ENCODE measurements around the gene VGLL1. TPM values are rescaled to one million over a fixed set of nuclear protein-coding genes. Genes with fewer than 3 reads are reported as not detected.
A peak's percentile ranks its signal among the peaks of the same experiment; 100 is the strongest.

The VGLL1 gene
- total and polyA plus RNA-seq, 10 of the 15 experiments (the other 5 are each of a cell fraction or from before 2014, with no cell fraction given) = not detected

GRCh38 chrX:136577552-136577951, 45.5 kb downstream of the VGLL1 start (continued):
- TF ChIP-seq IRF3 (IDR thresholded peaks at IDR 0.05) (no peak), RAD21 (IDR thresholded peaks at IDR 0.05; ENCODE audit: insufficient read depth, low read depth, low read length) (peak; percentile 67)

- Histone ChIP-seq H3K27me3 (replicated peaks in 1 of 2; ENCODE audit: control insufficient read depth in 2 of 2, insufficient read depth in 2 of 2, low read length in 1 of 2) (no peaks in the 10 kb centered on the region), H3K27ac (ENCODE audit: control insufficient read depth, insufficient read depth) (no peak overlapping the region), H3K4me1 (ENCODE audit: control insufficient read depth, insufficient read depth, low read length) (no peaks in the 10 kb centered on the region), H2AFZ (ENCODE audit: control insufficient read depth, low read depth, low read length) (no peak overlapping the region), H3K36me3 (ENCODE audit: control insufficient read depth in 2 of 2, insufficient read depth in 2 of 2, low read length in 1 of 2) (no peaks in the 10 kb centered on the region), H4K20me1 (ENCODE audit: control insufficient read depth, insufficient read depth) (no peaks in the 10 kb centered on the region), H3K4me3 (no peak overlapping the region), H3K4me2 (ENCODE audit: control insufficient read depth, insufficient read depth) (no peak overlapping the region), H3K9ac (ENCODE audit: control insufficient read depth, insufficient read depth, low read length) (no peak overlapping the region), H3K79me2 (ENCODE audit: control insufficient read depth, insufficient read depth, low read length) (no peaks in the 10 kb centered on the region), H3K9me3 (replicated peaks; ENCODE audit: control insufficient read depth, insufficient read depth, low read length) (no peaks in the 10 kb centered on the region)
- ChIA-PET RAD21 (ENCODE audit: unreplicated experiment) (interaction anchor here (1.3 to 1.4 kb wide), 2 partner anchors 12 to 114 kb away, joined by 4 to 5 read pairs; no protein-coding TSS in a partner anchor), CTCF (interaction anchor here (1.2 to 1.3 kb wide), 2 partner anchors 114 to 128 kb away, joined by 3 to 4 read pairs; no protein-coding TSS in a partner anchor), SMC1A (ENCODE audit: uncharacterized antibody, unreplicated experiment) (interaction anchor here (0.9 to 4.3 kb wide), 4 partner anchors 21 to 147 kb away, joined by 3 to 19 read pairs (median 4); no protein-coding TSS in a partner anchor), POLR2A (no interaction called here)
- intact Hi-C loops (cut with micrococcal nuclease; ENCODE audit: unreplicated experiment) (no loop called here), in situ Hi-C loops (cut with MboI) (no loop called here)
- no TSS peak for BruUV-seq (replicated peaks)
- DNase-seq (ENCODE audit: low read depth, low spot score) (no peak), FAIRE-seq (no peak), ATAC-seq (no peak)
- no peak for TF ChIP-seq E2F8 (IDR thresholded peaks at IDR 0.05; ENCODE audit: low read depth, partially characterized antibody)
- no peak for TF ChIP-seq NBN (IDR thresholded peaks at IDR 0.05)
- no peak for TF ChIP-seq TCF7 (IDR thresholded peaks at IDR 0.05; ENCODE audit: borderline replicate concordance)
- no peak for TF ChIP-seq DPF2 (IDR thresholded peaks at IDR 0.05)
- no peak for TF ChIP-seq TCF12 (IDR thresholded peaks at IDR 0.05; ENCODE audit: low read depth, low read length)
- TF ChIP-seq FOS (IDR thresholded peaks at IDR 0.05; ENCODE audit: borderline replicate concordance, extremely low read depth, insufficient read length) = no peak
- TF ChIP-seq HDAC6 (IDR thresholded peaks at IDR 0.05; ENCODE audit: unreplicated experiment) = no peak
- no peak for TF ChIP-seq CREB1 (IDR thresholded peaks at IDR 0.05; ENCODE audit: low read depth)
- TF ChIP-seq SIN3A (IDR thresholded peaks at IDR 0.05; ENCODE audit: low read depth, low read length) = no peak
- no peak for TF ChIP-seq BCLAF1 (IDR thresholded peaks at IDR 0.05)
- no peak for TF ChIP-seq BRCA1 (IDR thresholded peaks at IDR 0.05; ENCODE audit: low read depth, low read length)
These were observed 48.3 kb downstream of the VGLL1 start for GRCh38 chrX:136580316-136580715.

Measured in GM12878 (cell line).